Uterus (tissue), 4 donors: ENCODE measurements around the gene CACNA1D. TPM values are rescaled to one million over a fixed set of nuclear protein-coding genes. Genes with fewer than 3 reads are reported as not detected.

Source experiments
- DNase-seq, 2 donors: peaks; one replicate each; pipeline ENCODE4 v3.0.0-alpha.2; 2019 to 2020
- H3K27ac ChIP-seq, 2 donors: fragments of 200-600 bp; sonication (generic); 1 replicate in 1 of 2; 2 replicates in 1 of 2; pipeline ENCODE4 v1.5.1; 2016 to 2018
- H3K27me3 ChIP-seq, 2 donors: fragments of 200-600 bp; sonication (generic); one replicate each; pipeline ENCODE4 v1.5.1; 2018 to 2019; ENCODE audit warnings: control low read depth in 1 of 2
- H3K36me3 ChIP-seq, 2 donors: fragments of 200-600 bp; sonication (generic); one replicate each; pipeline ENCODE4 v1.5.1; 2019; ENCODE audit warnings: control low read depth in 1 of 2
- H3K4me1 ChIP-seq, 2 donors: fragments of 200-600 bp; sonication (generic); one replicate each; pipeline ENCODE4 v1.5.1; 2018 to 2019; ENCODE audit warnings: control low read depth in 1 of 2
- H3K4me3 ChIP-seq, 2 donors: fragments of 200-600 bp; sonication (generic); 1 replicate in 1 of 2; 2 replicates in 1 of 2; pipeline ENCODE4 v1.5.1; 2018 to 2019; ENCODE audit warnings: mild to moderate bottlenecking in 1 of 2
- H3K9me3 ChIP-seq, 2 donors: fragments of 200-600 bp; sonication (generic); one replicate each; pipeline ENCODE4 v1.5.1; 2019; ENCODE audit warnings: control low read depth in 1 of 2
- CTCF ChIP-seq, 4 experiments: fragments of 200-600 bp in 2 of 4; fragments of 450-650 bp in 2 of 4; sonication (generic) in 2 of 4; IDR thresholded peaks; one replicate each; pipeline ENCODE4 v1.5.1; 2016 to 2019; ENCODE audit warnings: antibody characterized with exemption in 4 of 4, mild to moderate bottlenecking in 2 of 4, moderate library complexity in 1 of 4
- POLR2A ChIP-seq, 2 donors: fragments of 450-650 bp; IDR thresholded peaks; one replicate each; pipeline ENCODE4 v1.6.1; 2016; ENCODE audit warnings: antibody characterized with exemption in 2 of 2, mild to moderate bottlenecking in 1 of 2, moderate library complexity in 1 of 2
- intact Hi-C: fragments of 100-400 bp; cut with DNase I; formaldehyde crosslinking; loops from one replicate; pipeline ENCODE4 v1.15.1; 2023; ENCODE audit warnings: low total_unique reads
- total RNA-seq, 4 donors: library from RNA; depleted of rRNA in 3 of 4; stranded (reverse); fragments of >200 nt in 3 of 4; gene quantifications; one replicate each; pipeline versions ENCODE4 v1.1.0 to v1.2.4, GENCODE V29; 2014 to 2023
- donor health status: DM: yes; HTN: yes; CAD: no.

The CACNA1D gene
- total RNA-seq, 4 donors from 2014 or later, result 0.88 to 97.5 (median 63.4) TPM

DNA sequence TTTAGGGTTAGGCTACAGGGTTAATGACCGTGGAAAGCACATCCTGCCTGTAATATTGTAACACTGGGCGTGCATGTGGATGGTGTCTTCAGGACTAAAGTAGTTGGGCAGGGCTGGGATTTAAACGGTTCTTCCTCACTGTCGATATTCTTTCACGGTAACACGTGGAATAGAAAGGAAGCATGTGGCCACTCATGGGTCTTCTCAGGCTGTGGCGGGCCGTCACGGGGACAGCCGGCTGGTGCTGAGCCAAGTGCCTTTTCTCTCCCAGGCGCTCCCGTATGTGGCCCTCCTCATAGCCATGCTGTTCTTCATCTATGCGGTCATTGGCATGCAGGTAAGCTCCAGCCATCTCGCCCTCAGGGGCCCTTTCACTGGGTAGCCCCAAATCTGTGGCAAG lies 278.2 kb downstream of the CACNA1D start:
- Histone ChIP-seq H3K4me3 (no peak overlapping the region), H3K27ac (peak overlapping the region; percentile 39 to 81), H3K4me1 (peaks cover 0 to 9% of the 10 kb centered on the region in 2 donors), H3K9me3 (no peaks in the 10 kb centered on the region), H3K36me3 (no peaks in the 10 kb centered on the region), H3K27me3 (no peaks in the 10 kb centered on the region)
- intact Hi-C loops, result no loop called here
- TF ChIP-seq CTCF (IDR thresholded peaks at IDR 0.05) (no peak), POLR2A (IDR thresholded peaks at IDR 0.05) (no peak)
- DNase-seq, result no peak

- intact Hi-C loops, result no loop called here
- H3K4me1 ChIP-seq, result peaks cover 0 to 9% of the 10 kb centered on the region in 2 donors
- no peaks in the 10 kb centered on the region for H3K9me3 ChIP-seq
- no peaks in the 10 kb centered on the region for H3K27me3 ChIP-seq
- no peak for TF ChIP-seq CTCF (IDR thresholded peaks at IDR 0.05)
- no peak for TF ChIP-seq POLR2A (IDR thresholded peaks at IDR 0.05)
- no peak for DNase-seq
- no peaks in the 10 kb centered on the region for H3K36me3 ChIP-seq
- H3K4me3 ChIP-seq, result no peak overlapping the region
- peak overlapping the region; percentile 39 to 81 for H3K27ac ChIP-seq
Measured at GRCh38 chr3:53773021-53773436, 278.6 kb downstream of the CACNA1D start.

DNA sequence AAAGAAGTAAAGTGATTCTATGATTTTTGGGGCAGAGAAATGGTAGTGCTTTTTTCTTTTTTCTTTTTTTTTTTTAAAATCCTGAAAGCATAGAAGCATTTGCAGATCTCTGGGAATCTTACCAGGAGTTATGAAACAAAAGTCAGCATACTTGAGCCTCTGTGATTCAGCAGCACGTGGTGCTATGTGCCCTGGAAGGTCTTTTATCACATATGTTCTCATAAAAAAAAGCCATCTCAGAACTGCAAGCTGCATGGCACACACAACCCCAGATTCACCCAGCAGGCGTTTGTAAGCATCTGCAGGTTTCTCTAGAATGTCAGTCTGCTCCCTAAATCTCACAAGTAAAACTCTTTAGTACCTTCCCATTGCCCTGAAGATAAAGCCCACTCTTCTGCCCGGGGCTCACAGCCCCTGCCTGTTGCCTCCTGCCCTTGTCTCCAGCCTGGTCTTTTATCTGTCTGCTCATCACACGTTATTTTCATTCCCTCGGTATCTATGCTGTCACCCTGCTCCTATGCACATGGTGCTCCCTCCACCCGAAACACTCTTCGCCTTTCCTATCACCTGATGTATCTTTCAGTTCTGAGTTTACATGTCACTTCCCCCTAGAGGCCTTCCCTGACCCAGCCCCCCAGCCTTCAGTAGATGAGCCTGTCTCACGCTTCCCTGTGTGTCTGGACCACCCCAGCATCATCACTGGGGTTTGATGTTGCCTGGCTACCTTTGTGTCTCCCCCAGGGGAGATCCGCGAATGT lies 279.4 kb downstream of the CACNA1D start:
- Histone ChIP-seq H3K4me3 (no peak overlapping the region), H3K36me3 (no peaks in the 10 kb centered on the region), H3K27me3 (no peaks in the 10 kb centered on the region), H3K4me1 (peaks cover 0 to 9% of the 10 kb centered on the region in 2 donors), H3K9me3 (no peaks in the 10 kb centered on the region), H3K27ac (peak overlapping the region; percentile 57 to 81)
- peak; percentile 48 to 67 for DNase-seq
- TF ChIP-seq POLR2A (IDR thresholded peaks at IDR 0.05) (no peak), CTCF (IDR thresholded peaks at IDR 0.05) (no peak)
- intact Hi-C loops, result no loop called here

DNA sequence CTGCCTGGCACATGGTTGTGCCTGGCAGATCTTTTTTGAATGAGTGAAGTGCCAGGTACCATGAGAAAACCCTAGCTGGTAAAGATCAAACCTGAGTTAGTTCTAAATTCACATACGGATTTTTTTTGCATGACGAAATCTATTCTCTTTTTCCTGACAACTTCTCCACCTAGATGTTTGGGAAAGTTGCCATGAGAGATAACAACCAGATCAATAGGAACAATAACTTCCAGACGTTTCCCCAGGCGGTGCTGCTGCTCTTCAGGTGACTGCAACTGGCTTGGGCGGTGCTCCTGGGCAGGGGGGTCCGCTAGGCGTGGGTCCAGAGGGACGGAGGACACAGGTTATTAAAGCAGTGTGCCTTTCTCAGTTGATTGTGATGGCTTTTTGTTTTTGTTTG lies 280.0 kb downstream of the CACNA1D start:
- H3K27me3 ChIP-seq, result no peaks in the 10 kb centered on the region
- no peaks in the 10 kb centered on the region for H3K9me3 ChIP-seq
- no peak for DNase-seq
- H3K4me3 ChIP-seq, result no peak overlapping the region
- H3K27ac ChIP-seq, result peak overlapping the region; percentile 57 to 81
- H3K36me3 ChIP-seq, result no peaks in the 10 kb centered on the region
- no peak for TF ChIP-seq POLR2A (IDR thresholded peaks at IDR 0.05)
- no peak for TF ChIP-seq CTCF (IDR thresholded peaks at IDR 0.05)
- peaks cover 0 to 9% of the 10 kb centered on the region in 2 donors for H3K4me1 ChIP-seq
- intact Hi-C loops, result no loop called here

- intact Hi-C loops, result no loop called here
- H3K9me3 ChIP-seq, result no peaks in the 10 kb centered on the region
- H3K4me3 ChIP-seq, result no peak overlapping the region
- H3K4me1 ChIP-seq, result peaks cover 0 to 9% of the 10 kb centered on the region in 2 donors
- no peaks in the 10 kb centered on the region for H3K36me3 ChIP-seq
- H3K27me3 ChIP-seq, result no peaks in the 10 kb centered on the region
- TF ChIP-seq POLR2A (IDR thresholded peaks at IDR 0.05) (no peak), CTCF (IDR thresholded peaks at IDR 0.05) (no peak)
- H3K27ac ChIP-seq, result no peak overlapping the region
- no peak for DNase-seq
Measured at GRCh38 chr3:53775018-53775417, 280.6 kb downstream of the CACNA1D start.
